Testis (tissue), 5 donors: ENCODE measurements around the gene ARL6. TPM values are rescaled to one million over a fixed set of nuclear protein-coding genes. Genes with fewer than 3 reads are reported as not detected.

ENCODE experiments used
- DNase-seq: peaks from one replicate; pipeline ENCODE4 v3.0.0-alpha.2; 2019
- H3K27ac ChIP-seq, 2 donors: fragments of 200-600 bp; sonication (generic); one replicate each; pipeline ENCODE4 v1.5.1; 2019
- H3K27me3 ChIP-seq: fragments of 200-600 bp; sonication (generic); one replicate; pipeline ENCODE4 v1.5.1; 2019
- H3K36me3 ChIP-seq: fragments of 200-600 bp; sonication (generic); one replicate; pipeline ENCODE4 v1.5.1; 2017; ENCODE audit warnings: low read depth; ENCODE audit errors: missing control alignments
- H3K4me1 ChIP-seq: fragments of 200-600 bp; sonication (generic); one replicate; pipeline ENCODE4 v1.5.1; 2019
- H3K4me3 ChIP-seq, 2 donors: fragments of 200-600 bp; sonication (generic); one replicate each; pipeline ENCODE4 v1.5.1; 2017 to 2019
- H3K9me3 ChIP-seq: fragments of 200-600 bp; sonication (generic); one replicate; pipeline ENCODE4 v1.5.1; 2017
- CTCF ChIP-seq, 3 experiments: fragments of 450-650 bp in 2 of 3; fragments of 200-600 bp in 1 of 3; sonication (generic) in 1 of 3; IDR thresholded peaks; one replicate each; pipeline ENCODE4 v1.5.1; 2016 to 2019; ENCODE audit warnings: antibody characterized with exemption in 3 of 3, mild to moderate bottlenecking in 2 of 3, moderate library complexity in 1 of 3
- POLR2A ChIP-seq: fragments of 450-650 bp; IDR thresholded peaks from one replicate; pipeline ENCODE4 v1.6.1; 2017; ENCODE audit warnings: antibody characterized with exemption, mild to moderate bottlenecking, moderate library complexity
- WGBS, 2 donors: methylation state at CpG; one replicate each; pipeline ENCODE4 v1.1.5; 2018; 5-methylcytosine and 5-hydroxymethylcytosine counted together
- intact Hi-C: fragments of 100-400 bp; cut with DNase I; formaldehyde crosslinking; loops from one replicate; pipeline ENCODE4 v1.15.1; 2023; ENCODE audit warnings: low total_unique reads
- long read RNA-seq, 2 donors: transcript quantifications; one replicate each; lab custom pipeline, GENCODE V29; 2026
- polyA plus RNA-seq: library from polyadenylated mRNA; stranded (reverse); fragments of 350-450 nt; fragmentation: Illumina TruSeq; extraction: RNeasy Lipid Tissue Mini Kit (QIAGEN cat#74804); gene quantifications from one replicate; pipeline ENCODE4 v1.2.3, GENCODE V29; 2014; ENCODE audit warnings: low read depth, low replicate concordance; ENCODE audit not compliant: insufficient read depth
- total RNA-seq, 2 donors: library from RNA; depleted of rRNA; stranded (reverse); fragments of >200 nt; gene quantifications; one replicate each; pipeline ENCODE4 v1.2.3, GENCODE V29; 2016

Gene ARL6
- 10 to 100 TPM; 10.6 to 12.8 TPM for total RNA-seq
- polyA plus RNA-seq: 23.4 TPM
- long read RNA-seq, donor 1, full-length matches to known transcripts: 3 of 3 reads
- long read RNA-seq, donor 1, partial matches to known transcripts: 0 of 3 reads
- long read RNA-seq, donor 1, other reads (novel, unspliced or antisense): 0 of 3 reads
- long read RNA-seq, donor 2, full-length matches to known transcripts: 2 of 2 reads
- long read RNA-seq, donor 2, partial matches to known transcripts: 0 of 2 reads
- long read RNA-seq, donor 2, other reads (novel, unspliced or antisense): 0 of 2 reads

- Histone ChIP-seq H3K36me3 (no peaks in the 10 kb centered on the region), H3K27ac (peak within 1 kb of the TSS; percentile 64 to 86), H3K9me3 (no peaks in the 10 kb centered on the region), H3K4me1 (peaks cover 5% of the 10 kb centered on the region), H3K27me3 (no peaks in the 10 kb centered on the region), H3K4me3 (peak within 1 kb of the TSS; percentile 70 to 85)
- intact Hi-C loops: no loop called here
- TF ChIP-seq POLR2A (no peak), CTCF (IDR thresholded peaks at IDR 0.05) (peak in 1 of 3 experiments; percentile 6)
- 0% methylated on average over 32 to 44 of the region's 46 CpGs for WGBS, 2 donors
- DNase-seq: peak; percentile 94
Observed at GRCh38 chr3:97764407-97765238, at the start of gene ARL6. Gene ARL6 (plus strand): TSS chr3:97764758. CDS start chr3:97768108, 3,350 bp downstream.

- DNase-seq: peak; percentile 85
Observed at GRCh38 chr3:97719156-97719821, 45.3 kb upstream of the ARL6 start.

GRCh38 chr3:97720417-97720816, 44.1 kb upstream of the ARL6 start:
- Histone ChIP-seq H3K27ac (no peak overlapping the region), H3K9me3 (no peaks in the 10 kb centered on the region), H3K4me1 (no peaks in the 10 kb centered on the region), H3K36me3 (no peaks in the 10 kb centered on the region), H3K4me3 (no peak overlapping the region), H3K27me3 (no peaks in the 10 kb centered on the region)
- WGBS, 2 donors: 49 to 61% methylated on average over 2 of the region's 2 CpGs
- intact Hi-C loops: no loop called here
- no peak for DNase-seq
- TF ChIP-seq CTCF (IDR thresholded peaks at IDR 0.05): no peak
- no peak for TF ChIP-seq POLR2A

More at GRCh38 chr3:97719156-97719821, 45.3 kb upstream of the ARL6 start:
- Histone ChIP-seq H3K4me3 (no peak overlapping the region), H3K9me3 (no peaks in the 10 kb centered on the region), H3K36me3 (no peaks in the 10 kb centered on the region), H3K27me3 (no peaks in the 10 kb centered on the region), H3K27ac (no peak overlapping the region), H3K4me1 (no peaks in the 10 kb centered on the region)
- intact Hi-C loops: no loop called here
- TF ChIP-seq CTCF (IDR thresholded peaks at IDR 0.05) (peak; percentile 45 to 76 (median 48)), POLR2A (no peak)
- 4 to 6% methylated on average over 7 of the region's 7 CpGs for WGBS, 2 donors

- WGBS, 2 donors: 87 to 100% methylated on average over 1 to 2 of the region's 2 CpGs
- Histone ChIP-seq H3K27ac (no peak overlapping the region), H3K9me3 (no peaks in the 10 kb centered on the region), H3K4me3 (no peak overlapping the region), H3K36me3 (no peaks in the 10 kb centered on the region), H3K4me1 (no peaks in the 10 kb centered on the region), H3K27me3 (no peaks in the 10 kb centered on the region)
- intact Hi-C loops: no loop called here
- TF ChIP-seq CTCF (IDR thresholded peaks at IDR 0.05): no peak
- TF ChIP-seq POLR2A: no peak
- DNase-seq: no peak
Observed at GRCh38 chr3:97721446-97721845, 43.1 kb upstream of the ARL6 start.
